ENCODE results near the gene PGRMC2.
"Not testable (repeated sequence)": the region's sequence is repeated elsewhere in the genome, so short reads cannot be mapped to it uniquely, and the experiment has no call there.

PGRMC2 gene

GRCh38 chr4:128247906-128248305 lies 39.7 kb downstream of the PGRMC2 start:
- in situ Hi-C loops (cut with HindIII; ENCODE audit: low sequenced_read_pairs), result no loop called here
- H3K4me3 ChIP-seq (ENCODE audit: low read depth, low read length), result no peak overlapping the region
- TF ChIP-seq CTCF (IDR thresholded peaks at IDR 0.05; ENCODE audit: low read depth, low read length, missing control alignments), result no peak

GRCh38 chr4:128245391-128245790 lies 42.2 kb downstream of the PGRMC2 start:
- in situ Hi-C loops (cut with HindIII; ENCODE audit: low sequenced_read_pairs); H3K4me3 ChIP-seq (ENCODE audit: low read depth, low read length); DNase-seq (ENCODE audit: low read depth): not testable (repeated sequence)

More at GRCh38 chr4:128247906-128248305, 39.7 kb downstream of the PGRMC2 start:
- no peak for DNase-seq (ENCODE audit: low read depth)

- in situ Hi-C loops (cut with HindIII; ENCODE audit: low sequenced_read_pairs), result no loop called here
- TF ChIP-seq CTCF (IDR thresholded peaks at IDR 0.05; ENCODE audit: low read depth, low read length, missing control alignments), result no peak
- DNase-seq (ENCODE audit: low read depth), result no peak
- no peak overlapping the region for H3K4me3 ChIP-seq (ENCODE audit: low read depth, low read length)
These were observed 43.2 kb downstream of the PGRMC2 start for GRCh38 chr4:128244379-128244778.

- H3K4me3 ChIP-seq (ENCODE audit: low read depth, low read length), result no peak overlapping the region
- no peak for DNase-seq (ENCODE audit: low read depth)
- no peak for TF ChIP-seq CTCF (IDR thresholded peaks at IDR 0.05; ENCODE audit: low read depth, low read length, missing control alignments)
- in situ Hi-C loops (cut with HindIII; ENCODE audit: low sequenced_read_pairs), result no loop called here
These were observed 45.0 kb downstream of the PGRMC2 start for GRCh38 chr4:128242601-128243000.

GRCh38 chr4:128241981-128242380 lies 45.6 kb downstream of the PGRMC2 start:
- DNase-seq (ENCODE audit: low read depth), result no peak
- H3K4me3 ChIP-seq (ENCODE audit: low read depth, low read length), result no peak overlapping the region
- no peak for TF ChIP-seq CTCF (IDR thresholded peaks at IDR 0.05; ENCODE audit: low read depth, low read length, missing control alignments)
- in situ Hi-C loops (cut with HindIII; ENCODE audit: low sequenced_read_pairs), result no loop called here

GRCh38 chr4:128241425-128241913 lies 46.1 kb downstream of the PGRMC2 start:
- peak; percentile 99 for DNase-seq (ENCODE audit: low read depth)
- no peak overlapping the region for H3K4me3 ChIP-seq (ENCODE audit: low read depth, low read length)
- TF ChIP-seq CTCF (IDR thresholded peaks at IDR 0.05; ENCODE audit: low read depth, low read length, missing control alignments), result no peak
- in situ Hi-C loops (cut with HindIII; ENCODE audit: low sequenced_read_pairs), result no loop called here

GRCh38 chr4:128241019-128241418 lies 46.6 kb downstream of the PGRMC2 start:
- in situ Hi-C loops (cut with HindIII; ENCODE audit: low sequenced_read_pairs), result no loop called here
- H3K4me3 ChIP-seq (ENCODE audit: low read depth, low read length), result no peak overlapping the region
- no peak for TF ChIP-seq CTCF (IDR thresholded peaks at IDR 0.05; ENCODE audit: low read depth, low read length, missing control alignments)
- DNase-seq (ENCODE audit: low read depth), result no peak
